ENCODE results near the gene NAP1L5.

NAP1L5 gene

DNA sequence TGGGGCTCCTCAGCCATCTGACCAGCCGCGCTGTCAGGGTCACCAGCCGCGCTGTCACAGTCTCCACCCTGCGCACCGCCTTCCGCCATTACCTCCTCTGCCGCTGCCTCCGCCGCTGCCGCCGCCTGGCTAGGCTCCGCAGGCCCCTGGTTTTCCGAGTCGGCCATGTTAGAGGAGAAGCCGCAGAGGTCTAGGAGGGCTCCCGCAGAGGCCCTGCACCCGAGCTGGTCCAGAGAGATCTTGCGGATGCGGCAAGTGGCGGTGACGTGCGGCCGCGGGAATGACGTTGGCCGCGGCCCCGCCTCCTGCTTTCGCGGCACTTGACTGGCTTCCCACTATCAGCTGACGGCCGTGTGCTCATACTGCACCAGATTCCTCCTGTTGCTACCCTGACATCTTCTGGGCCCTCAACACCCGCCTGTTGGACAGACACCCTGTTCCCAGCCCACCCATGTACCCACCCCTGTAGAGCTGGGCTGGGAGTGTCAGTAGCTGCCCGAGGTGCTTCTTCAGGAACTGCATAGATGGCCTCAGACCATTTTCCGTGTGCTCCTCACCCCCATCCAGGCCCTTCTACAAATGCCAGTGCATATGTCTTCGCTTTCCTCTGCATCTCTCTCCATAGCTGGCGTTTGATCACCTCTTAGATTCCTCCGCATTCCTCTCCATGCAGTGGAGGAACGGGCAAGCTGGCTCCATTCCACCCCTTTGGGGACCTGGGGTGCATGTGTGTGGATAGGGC, at the start of gene NAP1L5:
NAP1L5 (minus strand) TSS at position 242 of the 742 bp plus-strand sequence; CDS start at position 167, 75 bp downstream.
- peak; percentile 81 for DNase-seq (ENCODE audit: low spot score)

DNA sequence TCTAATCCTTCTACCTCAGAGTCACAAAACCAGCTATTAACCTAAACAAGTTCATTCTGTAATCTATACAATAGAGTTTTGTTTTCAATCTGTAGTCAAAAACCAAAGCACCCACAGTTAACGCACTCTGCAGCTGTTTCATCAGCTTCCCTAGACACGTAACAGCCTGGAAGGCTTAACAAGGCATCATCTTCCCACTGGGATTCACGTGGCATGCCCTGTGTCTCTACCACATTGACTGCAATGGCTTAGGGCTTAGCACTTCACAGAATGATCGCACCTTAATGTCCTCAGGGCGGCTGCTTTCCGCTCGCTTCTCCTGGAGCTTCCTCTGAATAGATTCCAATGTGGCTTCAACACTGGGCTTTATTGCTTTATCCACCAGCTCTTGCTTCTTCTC, 49.7 kb upstream of the NAP1L5 start:
- DNase-seq (ENCODE audit: low spot score), result no peak

DNA sequence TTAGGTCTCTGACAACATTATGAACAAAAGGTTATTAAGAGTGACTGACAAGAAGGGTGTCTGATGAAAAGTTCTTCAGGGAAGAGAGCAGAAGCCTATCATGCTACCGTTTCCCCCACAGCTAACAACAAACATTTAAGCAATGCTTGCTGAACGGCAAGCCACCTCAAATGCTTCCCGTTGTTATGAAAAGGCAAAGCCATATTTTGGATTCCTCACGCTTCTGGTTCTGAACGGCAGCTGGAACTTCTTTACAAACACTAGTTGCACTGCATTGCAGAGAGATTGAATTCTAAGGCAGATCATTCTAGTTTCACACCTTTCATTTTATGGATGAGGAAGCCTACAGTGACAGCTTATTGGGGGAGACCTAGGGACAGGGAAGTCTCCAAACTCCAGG, 48.6 kb upstream of the NAP1L5 start:
- DNase-seq (ENCODE audit: low spot score), result no peak

- no peak for DNase-seq (ENCODE audit: low spot score)
Observed at GRCh38 chr4:88745581-88746163, 48.0 kb upstream of the NAP1L5 start.

- no peak for DNase-seq (ENCODE audit: low spot score)
Observed at GRCh38 chr4:88745175-88745574, 47.5 kb upstream of the NAP1L5 start.

- DNase-seq (ENCODE audit: low spot score), result no peak
Observed at GRCh38 chr4:88744609-88745008, 47.0 kb upstream of the NAP1L5 start.

GRCh38 chr4:88743696-88744095, 46.1 kb upstream of the NAP1L5 start:
- DNase-seq (ENCODE audit: low spot score), result peak; percentile 31

DNA sequence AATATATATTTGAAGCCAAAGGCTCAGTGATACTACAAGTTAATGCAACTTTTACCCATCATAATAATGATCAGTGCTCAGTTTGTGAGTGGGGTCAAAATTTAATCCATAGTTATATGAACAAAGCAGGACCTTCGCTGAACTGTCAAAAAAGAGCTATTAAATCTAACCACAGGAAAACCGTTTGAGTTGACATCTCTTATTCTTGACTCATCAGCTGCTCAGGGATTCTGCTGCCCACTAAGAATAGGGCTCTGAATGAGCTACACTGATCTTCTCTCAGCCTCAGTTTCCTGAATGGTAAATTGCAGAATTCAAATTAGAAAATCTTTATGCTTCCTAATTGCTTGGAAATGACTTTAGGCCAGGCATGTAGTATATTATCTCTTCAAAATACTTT, 44.9 kb upstream of the NAP1L5 start:
- no peak for DNase-seq (ENCODE audit: low spot score)

DNA sequence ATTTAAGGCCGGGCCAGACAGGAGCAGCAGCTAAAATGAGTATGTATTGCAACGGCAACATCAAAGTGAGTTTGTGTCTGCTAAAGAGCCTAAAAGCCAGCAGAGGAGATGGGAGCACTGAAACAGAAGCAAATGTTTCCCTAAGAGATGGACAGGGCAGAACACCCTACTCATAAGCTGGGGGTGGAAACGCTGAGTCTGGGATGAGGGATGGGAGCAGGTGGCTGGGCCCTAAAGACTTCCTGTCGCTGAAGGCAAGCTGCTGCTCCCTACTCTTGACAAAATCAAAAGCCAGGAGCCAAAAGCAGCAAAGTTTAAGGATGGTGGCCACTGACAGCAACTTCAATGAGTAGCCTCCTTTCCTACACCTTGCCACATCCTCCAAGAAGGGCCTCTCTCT, 40.6 kb upstream of the NAP1L5 start:
- no peak for DNase-seq (ENCODE audit: low spot score)

DNA sequence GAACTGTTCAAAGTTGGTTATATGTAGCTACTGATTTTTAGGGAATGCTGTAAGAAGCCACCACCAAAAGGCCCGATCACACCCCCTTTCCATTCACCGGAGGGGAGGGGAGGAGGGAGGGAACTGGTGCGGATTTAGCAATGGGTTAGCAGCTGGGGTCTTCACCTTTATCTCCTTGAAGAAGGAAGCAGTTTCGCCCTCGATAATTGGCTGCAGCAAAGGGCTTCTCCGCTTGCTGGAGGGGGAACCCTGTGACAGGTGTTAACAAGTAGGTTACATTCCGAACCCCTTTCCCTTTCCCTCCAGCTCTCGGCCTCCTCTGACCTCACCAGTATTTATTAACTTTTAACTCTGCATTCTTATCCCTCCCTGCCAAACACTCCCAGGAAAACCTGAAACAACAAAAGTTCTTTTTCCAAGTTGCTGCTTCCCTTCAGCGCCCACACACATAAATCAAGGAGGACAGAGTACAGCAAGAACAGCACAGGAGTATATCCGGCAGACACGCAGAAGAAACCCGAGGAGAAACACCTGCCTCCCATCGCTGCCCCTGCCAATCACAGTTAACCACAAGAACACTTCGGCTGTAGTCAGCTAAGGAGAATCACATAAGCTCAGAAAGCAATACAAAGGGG, 39.8 kb upstream of the NAP1L5 start:
- DNase-seq (ENCODE audit: low spot score), result no peak

DNA sequence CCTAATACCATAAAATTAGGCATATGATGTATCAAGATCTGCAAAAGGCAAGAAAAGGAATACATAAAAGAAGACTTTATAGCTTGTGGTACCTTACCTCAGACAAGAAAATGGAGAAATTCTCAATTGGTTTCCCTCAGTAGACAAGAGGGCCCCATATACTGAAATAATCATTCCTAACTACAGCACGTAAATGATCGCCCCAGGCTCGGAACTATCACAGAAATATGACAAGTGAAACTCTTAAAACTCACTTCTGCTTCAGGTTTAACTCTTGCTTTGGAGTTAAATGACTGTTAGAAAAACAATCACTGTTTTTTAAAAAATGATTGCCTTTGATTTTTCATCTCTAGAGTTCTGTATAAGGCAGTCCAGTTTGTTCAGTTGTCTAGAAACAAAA, 38.6 kb upstream of the NAP1L5 start:
- DNase-seq (ENCODE audit: low spot score), result no peak

GRCh38 chr4:88735564-88735963, 37.9 kb upstream of the NAP1L5 start:
- no peak for DNase-seq (ENCODE audit: low spot score)

DNA sequence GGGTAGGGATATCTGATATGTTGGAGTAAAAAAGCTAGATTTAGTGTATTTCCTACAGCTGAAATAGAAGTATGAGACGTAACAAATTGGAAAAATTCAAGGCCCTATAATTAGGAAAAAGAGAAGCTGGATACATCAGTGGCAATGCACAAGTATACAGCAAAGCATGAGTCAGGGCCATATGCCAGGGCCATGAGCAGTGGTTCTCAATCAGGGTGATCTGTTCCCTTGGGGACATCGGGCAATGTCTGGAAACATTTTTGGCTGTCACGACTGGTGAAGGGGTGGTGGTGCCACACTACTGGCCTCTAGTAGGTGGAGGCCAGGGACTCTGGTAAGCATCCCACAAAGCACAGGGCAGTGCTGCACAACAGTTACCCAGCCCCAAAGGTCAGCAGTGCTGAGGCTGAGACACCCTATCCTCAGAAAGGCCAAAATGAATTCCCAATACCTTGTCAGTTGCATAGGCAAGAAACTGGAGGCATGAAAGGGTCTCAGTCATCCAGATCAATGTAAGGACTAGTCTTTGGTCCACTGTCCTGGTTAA, 36.8 kb upstream of the NAP1L5 start:
- no peak for DNase-seq (ENCODE audit: low spot score)

DNA sequence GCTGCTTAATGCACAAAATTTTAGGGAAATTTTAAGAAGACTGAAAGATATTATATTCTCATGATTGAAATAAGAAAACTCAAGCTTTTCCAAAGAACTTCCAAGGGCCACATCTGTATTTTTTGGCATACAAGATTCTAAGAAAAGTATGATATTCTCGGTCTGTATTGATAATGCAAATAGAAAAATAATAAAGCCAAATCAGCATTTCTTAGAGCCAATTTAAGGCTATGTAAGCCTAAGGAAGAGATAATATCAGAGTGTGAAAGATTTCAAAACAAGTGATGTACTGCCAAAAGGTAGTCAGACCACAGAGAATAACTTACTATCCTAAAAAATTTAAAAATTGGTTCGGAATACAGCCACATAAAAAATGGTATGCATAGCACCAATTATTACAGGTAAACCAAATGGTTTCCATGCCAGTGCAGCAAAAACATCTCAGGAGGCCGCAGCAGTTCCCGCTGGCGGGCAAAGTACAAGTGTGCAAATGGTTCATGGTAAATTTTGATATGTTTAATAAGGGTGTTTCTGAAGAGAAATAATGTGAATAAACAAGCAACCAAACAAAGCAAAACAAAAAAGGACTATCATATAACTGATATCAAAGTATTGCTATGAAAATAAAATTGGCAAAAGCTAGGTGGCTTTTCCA, 35.2 kb upstream of the NAP1L5 start:
- no peak for DNase-seq (ENCODE audit: low spot score)

- no peak for DNase-seq (ENCODE audit: low spot score)
Observed at GRCh38 chr4:88731381-88731780, 33.8 kb upstream of the NAP1L5 start.

DNA sequence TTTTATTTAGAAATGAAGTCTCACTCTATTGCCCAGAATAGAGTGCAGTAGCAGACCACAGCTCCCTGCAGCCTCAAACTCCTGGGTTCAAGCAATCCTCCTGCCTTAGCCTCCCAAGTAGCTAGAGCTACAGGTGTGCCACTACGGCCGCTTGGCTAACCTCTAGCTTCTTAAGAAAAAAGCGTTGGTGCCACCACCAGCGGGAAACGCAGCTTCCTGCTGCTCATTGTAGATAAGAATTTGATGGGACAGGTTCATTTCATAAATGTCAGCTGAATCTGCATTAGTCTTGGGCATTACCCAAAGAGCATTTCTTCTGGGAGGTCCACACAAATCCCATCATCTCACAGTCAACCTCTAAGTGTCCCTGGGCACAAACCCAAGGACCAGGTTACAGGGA, 33.2 kb upstream of the NAP1L5 start:
- no peak for DNase-seq (ENCODE audit: low spot score)

DNA sequence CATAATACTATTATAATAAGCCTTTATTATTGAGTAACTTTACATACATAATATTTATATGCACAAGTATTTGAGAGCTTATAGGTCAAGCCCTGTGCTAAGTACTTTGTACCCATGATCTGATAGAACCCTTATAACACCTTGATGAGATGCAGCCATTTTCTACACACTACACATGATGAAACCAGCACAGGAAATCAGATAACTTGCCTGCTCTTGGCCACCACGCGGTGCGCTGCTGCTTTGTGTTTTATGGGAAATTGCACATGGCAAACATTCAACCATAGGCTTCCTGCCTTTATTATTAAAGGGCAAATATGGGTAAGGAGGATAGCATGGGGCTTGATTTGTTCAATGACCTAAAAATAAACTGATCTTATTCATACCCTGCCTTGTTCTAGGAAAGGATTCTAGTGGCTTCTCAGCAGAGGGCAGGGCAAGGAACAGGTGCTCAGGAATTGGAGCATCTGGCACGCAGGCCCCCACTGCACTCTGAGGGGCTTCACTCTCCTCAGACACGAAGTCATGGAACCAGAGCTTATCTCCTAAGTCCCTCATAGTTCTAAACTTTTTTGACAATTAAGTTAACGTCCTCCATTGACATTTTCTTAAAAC, 31.6 kb upstream of the NAP1L5 start:
- DNase-seq (ENCODE audit: low spot score), result no peak

GRCh38 chr4:88728146-88728545, 30.5 kb upstream of the NAP1L5 start:
- DNase-seq (ENCODE audit: low spot score), result no peak

GRCh38 chr4:88725986-88726385, 28.4 kb upstream of the NAP1L5 start:
- DNase-seq (ENCODE audit: low spot score), result no peak

GRCh38 chr4:88725143-88725542, 27.5 kb upstream of the NAP1L5 start:
- DNase-seq (ENCODE audit: low spot score), result no peak

- DNase-seq (ENCODE audit: low spot score), result no peak
Observed at GRCh38 chr4:88724406-88724805, 26.8 kb upstream of the NAP1L5 start.

- no peak for DNase-seq (ENCODE audit: low spot score)
Observed at GRCh38 chr4:88722828-88723227, 25.2 kb upstream of the NAP1L5 start.
